MG63 (cell line): ENCODE results near the gene ANTXRL. TPM values are rescaled to one million over a fixed set of nuclear protein-coding genes. Genes with fewer than 3 reads are reported as not detected.
A peak's percentile ranks its signal among the peaks of the same experiment; 100 is the strongest.
"Not testable (repeated sequence)": the region's sequence is repeated elsewhere in the genome, so short reads cannot be mapped to it uniquely, and the experiment has no call there.

Experiments used
- DNase-seq: peaks from one replicate; pipeline ENCODE4 v3.0.0-alpha.2; 2020
- H3K27me3 ChIP-seq: fragments of 250-450 bp; sonication (Bioruptor Pico); 2 replicates; pipeline ENCODE4 v1.5.1; 2020; ENCODE audit warnings: mild to moderate bottlenecking, moderate library complexity
- H3K36me3 ChIP-seq: fragments of 250-450 bp; sonication (Bioruptor Pico); 2 replicates; pipeline ENCODE4 v1.5.1; 2020; ENCODE audit warnings: mild to moderate bottlenecking, moderate library complexity
- H3K4me3 ChIP-seq: fragments of 250-450 bp; sonication (Bioruptor Pico); 2 replicates; pipeline ENCODE4 v1.5.1; 2020; ENCODE audit warnings: mild to moderate bottlenecking, moderate library complexity
- H3K9me3 ChIP-seq: fragments of 250-450 bp; sonication (Bioruptor Pico); 2 replicates; pipeline ENCODE4 v1.5.1; 2020; ENCODE audit warnings: mild to moderate bottlenecking, moderate library complexity
- total RNA-seq: library from RNA; depleted of rRNA; stranded (reverse); fragments of >200 nt; shearing (Covaris generic); gene quantifications from 2 replicates; pipeline ENCODE4 v1.2.3, GENCODE V29; 2014; ENCODE audit warnings: low replicate concordance

Gene ANTXRL
- total RNA-seq, 1 experiment from 2014 or later: not detected

DNA sequence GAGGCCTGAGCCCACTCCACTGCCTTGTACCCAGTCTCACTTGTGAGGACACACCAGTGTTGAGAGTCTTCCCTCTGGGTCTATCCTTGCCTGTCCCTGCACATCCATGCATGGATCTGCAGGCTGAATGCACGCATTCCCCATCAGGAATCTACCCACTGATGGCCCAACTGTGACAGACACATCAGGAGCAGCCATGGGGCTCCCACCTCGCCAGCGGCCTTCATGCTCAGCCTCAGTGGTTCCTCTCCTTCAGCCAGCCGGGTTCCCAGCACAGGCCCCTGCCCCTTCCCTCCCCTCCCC lies 21.3 kb downstream of the ANTXRL start:
- no peaks in the 10 kb centered on the region for H3K9me3 ChIP-seq
- DNase-seq: no peak
- no peaks in the 10 kb centered on the region for H3K36me3 ChIP-seq
- H3K4me3 ChIP-seq: no peak overlapping the region
- H3K27me3 ChIP-seq: no peaks in the 10 kb centered on the region

DNA sequence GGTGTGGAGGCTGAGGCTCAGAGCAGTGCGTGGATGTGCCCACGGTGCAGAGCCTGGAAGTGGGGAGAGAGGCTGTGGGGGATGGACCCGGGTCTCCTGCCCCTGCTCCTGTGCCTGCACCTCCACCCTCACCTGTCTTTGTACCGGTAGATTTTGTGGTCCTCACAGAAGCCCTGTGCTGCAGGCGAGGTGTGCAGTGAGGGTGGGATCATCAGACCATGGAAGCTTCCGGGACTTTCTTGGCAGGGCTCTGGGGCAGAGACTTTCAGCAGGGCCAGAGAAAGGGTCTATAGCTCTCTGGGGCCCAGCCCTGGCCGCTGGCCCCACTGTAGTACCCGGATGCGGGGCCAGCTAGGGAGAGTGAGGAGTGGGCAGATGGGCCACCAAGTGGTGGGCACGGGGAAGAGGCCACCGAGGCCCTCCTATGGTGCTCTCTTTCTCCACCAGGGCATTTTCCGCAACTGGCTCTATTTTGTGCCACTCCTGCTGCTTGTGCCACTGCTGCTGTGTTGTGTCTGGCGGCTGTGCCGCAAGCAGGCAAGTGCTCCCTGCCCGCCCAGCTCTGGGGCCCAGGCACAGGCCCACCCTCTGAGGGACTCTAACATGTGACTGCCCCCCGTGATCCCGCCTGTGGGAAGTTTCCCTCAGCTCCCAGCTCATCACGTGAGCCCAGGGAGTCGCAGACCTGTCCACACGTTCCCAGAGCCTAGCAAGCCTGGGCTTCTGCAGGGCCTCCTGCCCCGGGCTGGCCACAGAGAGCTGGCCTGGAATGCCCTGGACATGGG lies 22.1 kb downstream of the ANTXRL start:
- DNase-seq: no peak
- Histone ChIP-seq H3K27me3 (no peaks in the 10 kb centered on the region), H3K9me3 (no peaks in the 10 kb centered on the region), H3K4me3 (no peak overlapping the region), H3K36me3 (no peaks in the 10 kb centered on the region)

DNA sequence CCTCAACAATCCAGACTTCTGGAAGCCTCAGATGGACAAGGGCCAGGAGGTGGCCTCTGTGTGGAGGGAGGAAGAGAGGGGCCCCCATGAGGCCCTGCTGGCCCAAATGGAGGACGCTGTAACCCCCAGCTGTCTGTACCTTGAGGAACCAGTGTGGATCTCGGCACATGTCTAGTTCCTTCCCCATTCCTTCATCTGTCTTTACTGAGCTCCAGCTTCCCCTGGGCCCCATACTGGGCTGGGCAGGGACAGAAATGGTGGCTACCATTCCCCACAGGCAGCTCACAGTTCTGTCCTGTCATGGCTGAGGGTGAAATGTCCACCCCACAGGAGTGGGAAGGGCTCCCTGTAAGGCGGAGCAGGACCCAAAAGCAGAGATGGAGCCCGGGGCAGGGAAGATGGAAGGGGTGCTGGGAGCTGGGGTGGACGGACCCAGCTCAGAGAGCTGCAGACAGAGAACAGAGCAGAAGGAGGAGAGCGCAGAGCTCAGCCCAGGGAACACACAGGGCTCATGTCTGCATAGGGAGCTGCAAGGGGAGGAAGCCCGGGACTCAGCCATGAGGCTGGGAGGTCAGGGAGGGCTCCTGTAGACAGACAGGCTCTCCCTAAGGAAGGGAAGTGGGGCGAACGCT lies 22.8 kb downstream of the ANTXRL start:
- Histone ChIP-seq H3K27me3 (no peaks in the 10 kb centered on the region), H3K36me3 (no peaks in the 10 kb centered on the region), H3K4me3 (no peak overlapping the region), H3K9me3 (no peaks in the 10 kb centered on the region)
- DNase-seq: no peak

DNA sequence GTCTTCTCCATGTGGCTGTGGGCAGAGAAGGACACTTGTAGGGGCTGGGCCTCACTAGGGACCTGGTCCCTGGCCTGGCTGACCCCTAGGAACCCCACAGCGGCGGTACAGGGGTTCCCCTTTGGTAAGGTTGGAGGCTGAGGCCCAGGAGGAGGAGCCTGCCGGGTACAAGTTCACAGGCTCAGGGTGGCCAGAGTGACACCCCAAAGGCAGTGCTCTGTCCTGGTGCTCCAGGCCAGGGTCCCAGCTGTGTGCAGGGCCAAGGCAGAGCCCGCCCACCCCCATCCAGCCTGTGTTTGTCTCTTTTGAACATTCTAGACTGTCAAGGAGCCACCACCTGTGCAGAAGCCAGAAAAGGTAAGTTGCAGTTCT lies 23.3 kb downstream of the ANTXRL start:
- DNase-seq: no peak
- Histone ChIP-seq H3K9me3 (no peaks in the 10 kb centered on the region), H3K27me3 (no peaks in the 10 kb centered on the region)

DNA sequence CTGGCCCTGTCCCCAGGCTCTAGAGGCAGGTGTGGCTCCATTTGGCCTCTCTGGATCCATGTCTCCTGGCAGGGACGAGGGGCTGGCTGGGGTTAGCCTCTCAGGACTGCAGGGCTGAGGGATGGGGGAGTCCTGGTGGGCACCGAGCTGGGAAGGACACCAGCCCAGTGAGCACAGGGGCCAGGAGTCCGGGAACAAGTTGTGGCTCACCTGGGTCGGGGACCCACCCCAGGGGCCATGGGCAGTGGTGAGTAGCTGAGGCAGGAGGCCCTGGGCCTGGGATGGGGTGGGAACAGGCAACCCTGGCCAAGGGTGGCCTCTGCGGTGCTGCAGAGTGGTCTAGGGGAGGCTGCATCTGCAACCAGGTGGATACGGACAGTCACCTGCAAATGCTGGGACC lies 24.1 kb downstream of the ANTXRL start:
- no peaks in the 10 kb centered on the region for H3K9me3 ChIP-seq
- H3K4me3 ChIP-seq: no peak overlapping the region
- DNase-seq: no peak
- H3K27me3 ChIP-seq: no peaks in the 10 kb centered on the region
- no peaks in the 10 kb centered on the region for H3K36me3 ChIP-seq

More for the DNA sequence above, 23.3 kb downstream of the ANTXRL start:
- Histone ChIP-seq H3K4me3 (no peak overlapping the region), H3K36me3 (no peaks in the 10 kb centered on the region)

DNA sequence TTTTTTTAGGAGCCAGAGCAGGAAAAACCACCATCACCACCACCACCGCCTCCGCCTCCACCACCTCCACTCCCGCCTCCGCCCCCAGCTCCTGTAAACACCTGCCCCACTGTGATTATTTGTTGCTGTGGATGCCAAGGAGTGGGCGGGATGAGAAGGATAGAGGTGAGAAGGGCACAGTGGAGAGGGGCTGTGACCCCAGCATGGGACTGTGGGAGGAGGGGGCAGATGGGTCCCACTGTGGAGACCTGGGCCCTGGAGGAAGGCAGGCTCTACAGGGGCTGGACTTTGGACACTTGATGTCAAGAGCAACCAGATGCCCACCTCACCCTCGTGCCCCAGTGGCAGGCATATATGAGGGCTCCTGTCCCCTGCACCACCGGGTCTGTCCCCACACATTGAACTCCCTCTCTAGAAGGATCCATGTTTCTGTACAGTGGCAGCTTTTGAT lies 24.7 kb downstream of the ANTXRL start:
- no peak for DNase-seq
- no peaks in the 10 kb centered on the region for H3K9me3 ChIP-seq

DNA sequence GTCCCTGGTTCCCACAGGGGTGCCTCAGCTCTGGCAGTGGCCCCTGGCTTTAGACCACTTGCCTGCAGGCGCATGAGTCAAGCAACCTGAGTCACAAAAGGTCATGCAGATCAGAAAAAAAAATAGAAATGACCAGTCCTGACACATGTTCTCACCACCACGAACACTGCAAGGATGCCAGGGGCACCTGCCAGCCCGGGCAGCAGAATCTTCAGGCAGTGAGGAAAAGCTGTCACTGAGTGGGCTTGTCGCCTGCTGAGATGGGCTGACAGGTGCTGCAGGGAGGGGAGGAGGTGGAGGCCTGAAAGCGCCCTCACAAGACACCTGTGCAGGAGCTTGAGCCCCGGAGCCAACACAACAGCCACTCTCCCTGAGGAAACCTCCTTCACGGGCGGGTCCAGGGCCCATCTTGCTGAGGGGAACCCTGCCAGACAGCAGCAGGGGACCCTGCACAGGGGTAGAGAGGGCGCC lies 25.2 kb downstream of the ANTXRL start:
- H3K36me3 ChIP-seq, H3K4me3 ChIP-seq, H3K27me3 ChIP-seq, H3K9me3 ChIP-seq: not testable (repeated sequence)
- DNase-seq: peak; percentile 88

More for the DNA sequence above, 24.7 kb downstream of the ANTXRL start:
- H3K4me3 ChIP-seq: no peak overlapping the region
- H3K27me3 ChIP-seq: no peaks in the 10 kb centered on the region
- no peaks in the 10 kb centered on the region for H3K36me3 ChIP-seq

DNA sequence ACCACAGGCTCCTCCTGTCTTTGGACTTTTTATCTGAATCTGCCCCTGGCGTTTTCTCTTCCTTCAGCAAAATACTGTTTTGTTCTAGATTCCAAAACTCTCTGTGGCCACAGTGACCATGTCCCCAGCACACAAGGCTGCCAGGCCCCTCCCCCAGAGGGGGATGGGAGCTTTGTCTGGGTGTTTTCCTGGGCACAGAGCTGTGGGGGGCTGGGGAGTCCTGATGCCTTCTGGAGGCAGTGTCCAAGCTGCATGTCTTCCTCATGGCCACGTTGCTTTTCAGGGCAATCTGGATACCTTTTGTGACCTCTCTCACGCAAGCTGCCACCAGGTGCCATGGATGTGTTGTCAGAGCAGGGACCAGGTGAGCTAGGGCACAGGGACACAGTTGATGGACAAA lies 26.2 kb downstream of the ANTXRL start:
- H3K4me3 ChIP-seq: no peak overlapping the region
- no peaks in the 10 kb centered on the region for H3K9me3 ChIP-seq
- DNase-seq: no peak
- no peaks in the 10 kb centered on the region for H3K36me3 ChIP-seq
- H3K27me3 ChIP-seq: no peaks in the 10 kb centered on the region

DNA sequence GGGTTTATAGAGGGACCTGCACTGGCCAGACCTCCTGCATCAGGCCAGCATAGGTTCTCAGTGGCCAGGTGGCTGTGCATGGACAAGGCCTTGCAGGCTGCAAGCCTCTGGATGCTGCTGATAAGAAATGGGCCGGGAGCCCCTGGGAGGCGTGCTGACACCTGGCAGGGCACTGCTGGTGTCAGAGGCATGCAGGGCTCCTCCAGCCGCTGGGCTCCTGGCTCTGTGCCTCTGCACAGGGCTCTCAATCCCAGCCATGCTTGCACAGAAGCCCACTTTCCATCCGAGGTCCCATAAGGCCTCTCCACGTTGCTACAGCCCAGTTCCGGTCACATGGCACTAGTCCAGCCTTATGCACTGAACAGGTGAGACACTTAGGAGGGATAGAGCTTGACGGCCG lies 27.3 kb downstream of the ANTXRL start:
- H3K27me3 ChIP-seq: no peaks in the 10 kb centered on the region
- no peak for DNase-seq
- no peaks in the 10 kb centered on the region for H3K9me3 ChIP-seq
- H3K36me3 ChIP-seq: no peaks in the 10 kb centered on the region
- H3K4me3 ChIP-seq: no peak overlapping the region

DNA sequence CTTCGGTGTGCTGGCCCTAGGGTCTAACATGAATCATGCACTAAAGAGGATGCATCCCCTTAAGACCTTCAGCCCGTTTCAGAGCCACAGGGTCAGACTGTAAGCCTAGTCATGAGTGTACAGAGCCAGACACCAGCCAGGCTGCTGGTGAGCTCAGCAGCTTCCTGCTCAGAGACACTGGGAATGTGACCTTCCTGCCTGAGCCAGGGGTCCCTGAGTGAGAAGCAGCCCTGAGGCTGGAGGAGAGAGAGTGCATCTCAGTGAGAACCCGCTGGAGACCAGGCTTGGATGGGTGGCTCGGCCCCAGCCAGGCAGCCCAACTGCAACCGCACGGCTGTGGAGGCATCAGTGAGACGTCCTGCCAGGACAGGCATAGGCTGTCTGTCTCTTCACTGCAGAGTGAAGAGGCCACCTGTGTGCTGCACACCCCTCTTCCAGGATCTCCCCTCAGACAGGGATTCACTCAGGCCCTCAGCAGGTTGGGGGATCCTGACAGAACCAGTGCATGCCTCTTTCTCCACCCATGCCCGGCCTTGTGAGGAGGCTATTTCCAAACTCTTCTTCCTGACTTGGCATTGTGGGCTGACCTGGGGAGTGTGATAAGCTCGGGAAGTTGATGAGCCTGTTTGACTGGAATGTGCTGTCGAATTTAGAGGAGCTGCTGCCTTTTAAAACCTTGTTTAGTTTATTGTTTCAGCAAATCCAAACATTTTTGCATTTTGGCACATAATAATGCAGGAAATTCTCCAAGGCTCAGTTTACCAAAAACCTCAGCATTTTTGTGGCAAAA lies 28.5 kb downstream of the ANTXRL start:
- H3K36me3 ChIP-seq: not testable (repeated sequence)

DNA sequence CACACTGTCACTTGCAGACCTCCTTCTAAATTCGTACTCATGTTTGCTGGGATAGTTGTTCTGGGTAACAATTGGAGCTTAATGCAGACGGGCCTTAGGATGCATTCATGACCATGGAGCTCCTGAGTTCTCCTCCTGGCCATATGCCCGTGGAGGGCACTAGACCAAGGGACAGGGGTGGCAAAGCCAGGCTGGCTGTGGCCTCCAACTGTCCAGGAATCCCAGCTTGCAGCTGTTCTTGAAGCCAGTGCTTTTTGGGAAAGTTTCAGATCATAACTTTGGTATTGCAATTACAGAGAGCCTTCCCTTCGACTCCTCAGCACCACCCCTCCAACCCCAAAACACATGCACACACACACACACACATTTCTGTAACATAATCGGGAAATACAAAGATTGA lies 30.6 kb downstream of the ANTXRL start:
- no peak for DNase-seq
- H3K36me3 ChIP-seq: no peaks in the 10 kb centered on the region
- H3K27me3 ChIP-seq: no peaks in the 10 kb centered on the region
- H3K4me3 ChIP-seq: no peak overlapping the region
- no peaks in the 10 kb centered on the region for H3K9me3 ChIP-seq

More for the DNA sequence above, 28.5 kb downstream of the ANTXRL start:
- H3K27me3 ChIP-seq, H3K9me3 ChIP-seq, H3K4me3 ChIP-seq: not testable (repeated sequence)
- peak; percentile 81 for DNase-seq

DNA sequence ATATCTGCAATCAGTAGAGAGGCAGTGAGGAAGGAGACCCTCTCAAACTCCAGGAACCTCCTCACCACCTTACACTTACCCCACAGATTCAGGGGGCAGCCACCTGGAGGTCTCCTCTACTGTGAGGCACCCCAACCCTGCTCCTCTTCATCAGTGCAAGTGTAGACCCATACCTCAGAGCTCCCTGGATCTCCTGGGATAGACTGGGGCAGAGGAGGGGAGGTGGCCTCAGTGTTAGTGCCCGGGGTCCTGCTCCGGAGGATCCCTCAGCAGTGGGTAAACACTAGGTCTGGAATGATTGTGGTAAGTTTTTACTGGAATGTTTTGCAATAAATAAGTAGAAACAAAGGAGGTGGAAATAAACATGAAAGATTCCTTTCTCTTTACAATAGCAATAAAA lies 31.1 kb downstream of the ANTXRL start:
- no peak for DNase-seq
- H3K9me3 ChIP-seq: no peaks in the 10 kb centered on the region
- no peaks in the 10 kb centered on the region for H3K27me3 ChIP-seq
- H3K36me3 ChIP-seq: no peaks in the 10 kb centered on the region
- H3K4me3 ChIP-seq: no peak overlapping the region

DNA sequence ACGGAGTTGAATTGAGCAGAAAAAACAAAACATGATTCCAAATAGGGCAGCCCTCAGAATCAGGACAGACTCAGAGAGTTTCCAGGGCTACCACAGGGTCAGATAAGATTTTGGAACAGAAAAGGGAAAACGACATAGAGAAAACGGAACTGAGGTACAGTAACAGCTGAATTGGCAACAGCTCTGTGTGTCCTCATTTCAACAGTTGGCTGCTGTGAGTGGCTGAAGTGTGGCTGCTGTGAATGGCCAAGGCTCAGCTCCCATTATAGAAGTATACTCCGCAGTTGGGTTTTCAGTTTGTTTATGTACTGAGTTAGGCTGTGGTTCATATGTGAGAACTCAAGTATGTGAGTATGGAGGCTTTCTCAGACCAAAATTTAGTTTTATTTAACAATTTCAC lies 32.0 kb downstream of the ANTXRL start:
- no peaks in the 10 kb centered on the region for H3K9me3 ChIP-seq
- H3K27me3 ChIP-seq: no peaks in the 10 kb centered on the region
- no peak for DNase-seq
- no peak overlapping the region for H3K4me3 ChIP-seq
- no peaks in the 10 kb centered on the region for H3K36me3 ChIP-seq

DNA sequence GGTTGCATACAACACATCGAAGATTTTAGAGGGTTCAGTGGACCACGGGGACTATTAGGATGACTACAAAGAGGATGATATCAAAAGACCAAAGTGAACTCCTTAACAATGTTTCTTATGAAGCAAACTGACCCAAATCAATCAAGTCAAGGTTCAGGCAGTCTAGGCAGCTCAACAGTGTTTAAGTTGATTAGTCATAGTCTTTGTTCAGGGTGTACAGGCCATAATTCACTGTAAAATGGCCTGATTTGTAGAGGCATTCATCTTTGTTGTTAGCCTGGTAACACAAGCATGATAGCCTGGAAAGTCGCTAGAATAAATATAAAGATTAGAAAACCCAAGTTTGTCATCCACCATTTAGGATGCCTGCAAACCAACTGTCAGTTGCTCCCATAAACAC lies 32.6 kb downstream of the ANTXRL start:
- no peaks in the 10 kb centered on the region for H3K36me3 ChIP-seq

DNA sequence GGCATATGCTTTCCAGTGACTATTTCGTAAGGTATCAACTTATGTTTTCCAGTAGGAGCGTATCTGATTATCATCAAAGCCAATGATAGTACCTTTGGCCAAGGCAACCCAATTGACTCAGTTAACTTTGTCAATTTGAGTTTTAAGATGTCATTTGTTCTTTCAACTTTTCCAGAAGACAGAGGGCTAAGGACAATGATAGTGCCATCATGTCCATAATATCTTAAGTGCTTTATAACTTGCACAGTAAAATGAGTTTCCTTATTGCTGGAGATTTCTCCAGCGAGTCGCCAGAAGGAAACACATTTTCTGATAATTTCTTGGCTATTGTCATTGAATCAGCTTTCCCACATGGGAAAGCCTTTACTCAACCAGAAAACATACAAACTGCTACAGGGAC lies 35.0 kb downstream of the ANTXRL start:
- Histone ChIP-seq H3K36me3 (no peaks in the 10 kb centered on the region), H3K9me3 (no peaks in the 10 kb centered on the region), H3K4me3 (no peak overlapping the region), H3K27me3 (no peaks in the 10 kb centered on the region)
- DNase-seq: no peak

More for the DNA sequence above, 32.6 kb downstream of the ANTXRL start:
- Histone ChIP-seq H3K27me3 (no peaks in the 10 kb centered on the region), H3K9me3 (no peaks in the 10 kb centered on the region), H3K4me3 (no peak overlapping the region)
- no peak for DNase-seq

DNA sequence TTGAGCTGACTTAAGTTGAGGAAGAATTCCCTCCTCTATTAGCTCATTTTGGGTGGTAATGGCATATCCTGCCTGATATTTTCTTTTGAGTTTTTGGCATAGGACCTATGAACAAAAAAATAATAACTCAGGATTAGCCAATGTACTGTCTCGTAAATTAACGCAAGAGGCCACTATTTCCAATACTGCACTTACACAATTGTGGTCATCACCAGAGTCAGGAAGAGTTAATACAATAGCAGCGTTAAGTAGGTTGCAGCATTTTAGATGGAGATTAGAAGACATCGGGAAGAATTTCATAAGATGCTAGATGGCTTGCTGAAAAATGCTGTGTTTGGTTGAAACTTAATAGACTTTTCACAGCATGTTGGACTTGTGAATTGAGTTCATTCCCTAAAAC lies 36.4 kb downstream of the ANTXRL start:
- H3K4me3 ChIP-seq: no peak overlapping the region
- no peaks in the 10 kb centered on the region for H3K9me3 ChIP-seq
- no peaks in the 10 kb centered on the region for H3K36me3 ChIP-seq
- H3K27me3 ChIP-seq: no peaks in the 10 kb centered on the region
- no peak for DNase-seq

DNA sequence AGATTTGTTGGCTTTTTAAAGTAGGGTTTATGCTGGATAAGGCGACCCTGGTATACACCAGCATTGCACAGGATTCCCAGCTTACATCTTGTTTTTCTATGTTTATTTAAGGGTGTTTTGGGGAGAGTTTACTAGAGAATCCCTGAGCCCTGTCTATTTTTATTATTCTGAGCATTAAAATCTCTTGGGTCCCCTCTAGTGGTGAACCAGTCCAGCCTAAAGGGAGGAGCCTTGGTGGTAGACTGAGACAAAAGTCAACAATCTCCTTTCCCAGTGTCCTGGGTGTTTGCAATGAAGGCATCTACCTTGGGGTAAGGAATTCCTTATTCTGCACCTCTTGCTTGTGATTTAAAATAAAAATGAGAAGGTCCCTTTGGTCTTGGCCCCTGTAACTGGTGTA lies 38.2 kb downstream of the ANTXRL start:
- H3K27me3 ChIP-seq: no peaks in the 10 kb centered on the region
- no peaks in the 10 kb centered on the region for H3K9me3 ChIP-seq
- no peak overlapping the region for H3K4me3 ChIP-seq
- no peak for DNase-seq
- H3K36me3 ChIP-seq: no peaks in the 10 kb centered on the region
